Measurements from ENCODE around the gene STXBP2.
"Not testable (repeated sequence)": the region's sequence is repeated elsewhere in the genome, so short reads cannot be mapped to it uniquely, and the experiment has no call there.

Gene STXBP2

DNA sequence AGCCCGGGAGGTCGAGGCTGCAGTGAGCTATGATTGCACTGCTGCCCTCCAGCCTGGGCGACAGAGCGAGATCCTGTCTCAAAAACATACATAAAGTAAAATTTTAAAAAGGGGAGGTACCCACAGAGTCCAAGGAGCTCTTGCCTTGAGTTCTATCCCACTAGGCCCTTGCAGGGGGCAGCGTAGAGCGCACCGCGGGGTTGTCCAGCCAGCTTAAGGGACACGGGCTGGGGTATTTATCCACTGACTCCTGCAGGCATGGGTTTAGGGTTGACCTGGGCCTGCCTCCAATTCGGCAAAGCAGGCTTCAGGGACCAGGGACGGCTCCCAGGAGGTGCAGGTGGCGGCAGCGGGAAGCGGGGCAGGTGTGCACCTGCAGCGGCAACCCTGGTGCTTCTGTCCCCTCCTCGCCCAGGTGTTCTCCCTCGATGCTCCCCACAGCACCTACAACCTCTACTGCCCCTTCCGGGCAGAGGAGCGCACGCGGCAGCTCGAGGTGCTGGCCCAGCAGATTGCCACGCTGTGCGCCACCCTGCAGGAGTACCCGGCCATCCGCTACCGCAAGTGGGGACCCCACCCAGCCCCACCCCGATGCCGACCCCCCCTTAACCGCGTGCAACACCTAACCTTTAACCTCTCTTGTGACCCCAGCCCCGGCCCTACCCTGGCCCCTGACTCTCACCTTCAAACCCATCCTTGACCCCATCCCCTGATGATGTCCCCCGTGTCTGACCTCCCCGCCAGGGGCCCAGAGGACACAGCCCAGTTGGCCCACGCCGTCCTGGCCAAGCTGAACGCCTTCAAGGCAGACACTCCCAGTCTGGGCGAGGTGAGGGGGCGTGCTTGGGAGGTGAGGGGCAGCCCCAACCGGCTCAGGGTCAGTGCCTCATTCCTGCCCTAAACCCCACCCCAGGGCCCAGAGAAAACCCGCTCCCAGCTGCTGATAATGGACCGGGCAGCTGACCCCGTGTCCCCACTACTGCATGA, 4.7 kb downstream of the STXBP2 start:
- H3K27ac ChIP-seq = no peak overlapping the region
- H3K27me3 ChIP-seq (replicated peaks) = no peaks in the 10 kb centered on the region
- H3K4me3 ChIP-seq (ENCODE audit: low read depth, low read length) = no peak overlapping the region
- in situ Hi-C loops (cut with HindIII; ENCODE audit: low pct_ligation_motif_present, low sequenced_read_pairs) = no loop called here
- TF ChIP-seq, protein P1, sequence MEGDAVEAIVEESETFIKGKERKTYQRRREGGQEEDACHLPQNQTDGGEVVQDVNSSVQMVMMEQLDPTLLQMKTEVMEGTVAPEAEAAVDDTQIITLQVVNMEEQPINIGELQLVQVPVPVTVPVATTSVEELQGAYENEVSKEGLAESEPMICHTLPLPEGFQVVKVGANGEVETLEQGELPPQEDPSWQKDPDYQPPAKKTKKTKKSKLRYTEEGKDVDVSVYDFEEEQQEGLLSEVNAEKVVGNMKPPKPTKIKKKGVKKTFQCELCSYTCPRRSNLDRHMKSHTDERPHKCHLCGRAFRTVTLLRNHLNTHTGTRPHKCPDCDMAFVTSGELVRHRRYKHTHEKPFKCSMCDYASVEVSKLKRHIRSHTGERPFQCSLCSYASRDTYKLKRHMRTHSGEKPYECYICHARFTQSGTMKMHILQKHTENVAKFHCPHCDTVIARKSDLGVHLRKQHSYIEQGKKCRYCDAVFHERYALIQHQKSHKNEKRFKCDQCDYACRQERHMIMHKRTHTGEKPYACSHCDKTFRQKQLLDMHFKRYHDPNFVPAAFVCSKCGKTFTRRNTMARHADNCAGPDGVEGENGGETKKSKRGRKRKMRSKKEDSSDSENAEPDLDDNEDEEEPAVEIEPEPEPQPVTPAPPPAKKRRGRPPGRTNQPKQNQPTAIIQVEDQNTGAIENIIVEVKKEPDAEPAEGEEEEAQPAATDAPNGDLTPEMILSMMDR (IDR thresholded peaks at IDR 0.05; ENCODE audit: low read depth, low read length, missing control alignments) = no peak
- no peak for DNase-seq
- no peaks in the 10 kb centered on the region for H3K36me3 ChIP-seq (replicated peaks)

GRCh38 chr19:7642295-7643030, 5.6 kb downstream of the STXBP2 start:
- in situ Hi-C loops (cut with HindIII; ENCODE audit: low pct_ligation_motif_present, low sequenced_read_pairs) = no loop called here
- Histone ChIP-seq H3K27ac (no peak overlapping the region), H3K27me3 (replicated peaks) (no peaks in the 10 kb centered on the region), H3K36me3 (replicated peaks) (no peaks in the 10 kb centered on the region), H3K4me3 (ENCODE audit: low read depth, low read length) (no peak overlapping the region)
- TF ChIP-seq, protein P1 (IDR thresholded peaks at IDR 0.05; ENCODE audit: low read depth, low read length, missing control alignments) = no peak
- no peak for DNase-seq

DNA sequence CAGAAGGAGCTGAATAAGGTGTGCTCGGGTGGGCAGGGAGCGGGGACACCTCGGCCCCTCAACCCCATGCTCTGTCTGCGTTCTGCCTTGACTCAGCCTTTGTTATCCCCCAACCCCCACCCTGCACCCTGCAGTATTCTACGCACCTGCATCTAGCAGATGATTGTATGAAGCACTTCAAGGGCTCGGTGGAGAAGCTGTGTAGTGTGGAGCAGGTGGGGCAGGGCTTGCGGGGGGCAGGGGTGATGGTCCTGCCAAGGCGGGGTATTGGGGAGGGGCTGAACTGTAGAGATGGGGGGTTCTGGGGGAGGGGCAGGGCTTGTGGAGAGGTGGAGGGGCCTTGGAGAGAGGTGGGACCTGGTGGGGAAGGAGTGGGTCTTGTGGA, 6.1 kb downstream of the STXBP2 start:
- Histone ChIP-seq H3K27me3 (replicated peaks) (no peaks in the 10 kb centered on the region), H3K36me3 (replicated peaks) (no peaks in the 10 kb centered on the region), H3K4me3 (ENCODE audit: low read depth, low read length) (no peak overlapping the region), H3K27ac (no peak overlapping the region)
- no peak for DNase-seq
- in situ Hi-C loops (cut with HindIII; ENCODE audit: low pct_ligation_motif_present, low sequenced_read_pairs) = no loop called here
- TF ChIP-seq, protein P1 (IDR thresholded peaks at IDR 0.05; ENCODE audit: low read depth, low read length, missing control alignments) = no peak

GRCh38 chr19:7643629-7644549, 7.0 kb downstream of the STXBP2 start:
- H3K27me3 ChIP-seq (replicated peaks); H3K4me3 ChIP-seq (ENCODE audit: low read depth, low read length); H3K27ac ChIP-seq; H3K36me3 ChIP-seq (replicated peaks); in situ Hi-C loops (cut with HindIII; ENCODE audit: low pct_ligation_motif_present, low sequenced_read_pairs); DNase-seq: not testable (repeated sequence)

DNA sequence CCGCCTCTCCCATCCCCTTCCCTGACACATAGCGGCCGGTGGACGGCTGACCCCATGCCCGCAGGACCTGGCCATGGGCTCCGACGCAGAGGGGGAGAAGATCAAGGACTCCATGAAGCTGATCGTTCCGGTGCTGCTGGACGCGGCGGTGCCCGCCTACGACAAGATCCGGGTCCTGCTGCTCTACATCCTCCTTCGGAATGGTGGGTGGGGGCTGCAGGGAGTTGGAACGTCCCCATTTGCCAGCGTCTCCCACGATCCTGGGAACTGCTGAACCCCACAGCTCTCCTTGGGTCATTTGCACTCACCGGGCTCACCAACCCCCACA, 7.6 kb downstream of the STXBP2 start:
- in situ Hi-C loops (cut with HindIII; ENCODE audit: low pct_ligation_motif_present, low sequenced_read_pairs) = no loop called here
- Histone ChIP-seq H3K27me3 (replicated peaks) (no peaks in the 10 kb centered on the region), H3K27ac (no peak overlapping the region), H3K4me3 (ENCODE audit: low read depth, low read length) (no peak overlapping the region), H3K36me3 (replicated peaks) (no peaks in the 10 kb centered on the region)
- DNase-seq = no peak
- TF ChIP-seq, protein P1 (IDR thresholded peaks at IDR 0.05; ENCODE audit: low read depth, low read length, missing control alignments) = no peak
